T-helper 1 cell treated with Interleukin-12 subunit alpha and Interleukin-12 subunit beta and Interleukin-4 antibody, amounts not matched to agents 30 ng/mL and 1 ng/mL, for 36 hours (primary cell): ENCODE data around the gene LGALS12. TPM values are rescaled to one million over a fixed set of nuclear protein-coding genes. Genes with fewer than 3 reads are reported as not detected.

Experiments
- intact Hi-C: fragments of 100-400 bp; cut with micrococcal nuclease; formaldehyde crosslinking; loops from one replicate; pipeline ENCODE4 v1.15.1; 2024
- total RNA-seq: library from RNA; stranded (reverse); gene quantifications from 2 replicates; pipeline ENCODE4 v1.2.3, GENCODE V29; 2022

LGALS12 gene, protein sequence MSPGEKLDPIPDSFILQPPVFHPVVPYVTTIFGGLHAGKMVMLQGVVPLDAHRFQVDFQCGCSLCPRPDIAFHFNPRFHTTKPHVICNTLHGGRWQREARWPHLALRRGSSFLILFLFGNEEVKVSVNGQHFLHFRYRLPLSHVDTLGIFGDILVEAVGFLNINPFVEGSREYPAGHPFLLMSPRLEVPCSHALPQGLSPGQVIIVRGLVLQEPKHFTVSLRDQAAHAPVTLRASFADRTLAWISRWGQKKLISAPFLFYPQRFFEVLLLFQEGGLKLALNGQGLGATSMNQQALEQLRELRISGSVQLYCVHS
- total RNA-seq = 0.17 TPM in 1 of 2 replicates, not detected in the other

DNA sequence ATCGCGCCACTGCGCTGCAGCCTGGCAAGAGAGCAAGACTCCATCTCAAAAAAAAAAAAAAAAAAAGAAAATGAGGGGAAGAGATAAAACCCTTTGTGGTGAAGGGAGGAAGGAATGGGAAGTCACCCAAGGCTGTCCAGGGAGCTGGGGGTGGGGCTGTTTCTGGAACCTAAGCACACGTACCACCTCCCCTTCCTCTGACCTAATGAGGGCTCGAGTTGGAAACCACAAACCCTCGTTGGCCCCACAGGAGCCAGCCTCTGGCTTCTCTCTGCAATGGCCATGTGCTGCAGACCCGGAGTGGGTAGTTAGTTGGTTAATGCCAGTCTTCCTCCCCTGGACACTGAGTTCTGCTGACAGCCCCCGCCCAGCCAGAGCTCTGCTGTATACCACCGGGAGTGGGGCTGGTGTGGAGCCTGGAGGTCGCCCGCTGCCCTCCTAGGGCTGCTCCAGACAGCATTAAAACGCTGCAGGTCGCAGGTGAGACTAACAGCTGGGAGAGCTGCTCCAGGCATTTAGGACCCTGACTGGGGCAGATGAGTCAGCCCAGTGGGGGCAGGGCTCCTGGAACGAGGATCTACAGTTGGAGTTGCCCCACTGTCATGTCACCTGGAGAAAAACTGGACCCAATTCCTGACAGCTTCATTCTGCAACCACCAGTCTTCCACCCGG, at the start of gene LGALS12:
LGALS12 (plus strand) TSS at position 228 of the 672 bp plus-strand sequence; CDS start at position 603, 375 bp downstream.
- intact Hi-C loops = no loop called here

DNA sequence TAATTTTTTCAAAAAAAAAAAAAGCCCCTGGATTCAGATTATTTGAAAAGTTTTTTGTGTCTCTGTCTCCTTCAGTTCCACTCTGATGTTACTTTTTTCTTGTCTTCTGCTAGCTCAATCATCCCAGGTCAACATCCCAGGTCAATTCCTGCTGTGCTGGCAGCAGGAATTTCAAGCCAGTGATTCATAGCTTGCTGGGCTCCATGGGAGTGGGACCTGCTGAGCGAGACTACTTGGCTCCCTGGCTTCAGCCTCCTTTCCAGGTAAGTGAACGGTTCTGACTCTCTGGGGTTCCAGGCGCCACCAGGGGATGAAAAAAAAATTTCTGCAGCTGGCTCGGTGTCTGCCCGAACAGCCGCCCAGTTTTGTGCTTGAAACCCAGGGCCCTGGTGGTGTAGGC, 46.3 kb upstream of the LGALS12 start:
- intact Hi-C loops = no loop called here

DNA sequence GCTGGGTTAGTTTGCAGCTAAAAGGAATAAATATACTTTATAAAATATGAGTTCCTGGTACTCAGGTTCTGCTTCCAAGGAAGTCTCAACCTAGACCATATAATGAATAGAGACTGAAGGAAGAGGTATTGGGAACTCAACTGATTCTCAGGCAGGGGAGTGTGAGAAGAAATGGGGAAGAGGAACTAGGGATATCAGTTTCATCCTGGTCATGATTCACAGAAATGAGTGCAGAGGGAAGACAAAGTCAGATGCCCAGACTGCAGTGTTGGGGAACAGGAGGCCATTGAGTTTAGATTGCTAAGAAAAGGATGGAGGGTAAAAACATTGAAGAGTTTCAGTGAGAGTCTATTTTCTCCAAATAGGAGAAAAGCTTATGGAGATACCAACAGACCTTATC, 43.7 kb upstream of the LGALS12 start:
- intact Hi-C loops = no loop called here

DNA sequence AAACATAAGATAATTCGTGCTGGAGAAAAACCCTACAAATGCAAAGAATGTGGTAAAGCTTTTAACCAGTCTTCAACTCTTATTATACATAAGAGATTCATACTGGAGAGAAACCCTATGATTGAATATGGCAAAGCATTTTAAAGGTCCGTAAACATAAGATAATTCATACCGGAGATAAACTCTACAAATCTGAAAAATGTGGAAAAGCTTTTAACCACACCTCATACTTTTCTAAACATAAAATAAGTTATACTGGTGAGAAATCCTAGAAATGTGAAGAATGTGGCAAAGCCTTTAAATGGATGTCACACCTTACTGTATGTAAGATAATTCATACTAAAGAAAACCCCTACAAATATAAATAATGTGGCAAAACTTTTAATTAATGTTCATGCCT, 35.6 kb upstream of the LGALS12 start:
- intact Hi-C loops = no loop called here

DNA sequence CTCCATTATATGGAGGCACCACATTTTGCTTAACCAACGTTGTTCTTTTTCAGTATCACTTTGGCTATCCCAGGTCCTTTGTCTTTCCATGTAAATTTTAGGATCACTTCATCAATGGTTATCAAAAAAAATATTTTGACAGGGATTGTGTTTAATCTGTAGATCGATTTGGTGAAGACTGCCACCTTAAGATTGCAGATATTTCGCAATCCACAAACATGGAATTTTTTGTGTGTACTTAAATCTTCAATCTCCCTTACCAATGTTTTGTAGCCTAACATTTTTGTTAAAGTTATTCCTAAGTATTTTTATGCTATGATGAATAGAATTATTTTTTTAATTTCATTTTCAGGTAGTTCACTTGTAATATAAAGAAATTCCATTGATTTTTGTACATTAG, 33.5 kb upstream of the LGALS12 start:
- intact Hi-C loops = no loop called here

DNA sequence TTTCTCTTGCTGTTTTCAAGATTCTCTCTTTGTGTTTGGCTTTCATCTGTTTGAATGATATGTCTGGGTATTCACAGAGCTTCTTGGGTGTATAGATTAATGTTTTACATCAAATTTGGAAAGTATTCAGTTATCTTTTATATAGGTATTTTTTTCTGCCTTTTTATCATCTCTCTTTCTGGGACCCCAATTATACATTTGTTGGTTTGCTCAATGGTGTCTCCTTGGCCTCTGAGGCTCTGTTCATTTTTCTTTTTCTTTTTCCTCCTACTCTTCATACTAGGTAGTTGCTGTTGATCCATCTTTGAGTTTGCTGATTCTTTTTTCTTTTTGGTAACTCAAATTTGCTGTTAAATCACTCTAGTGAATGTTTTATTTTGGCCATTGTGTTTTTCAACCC, 29.3 kb upstream of the LGALS12 start:
- intact Hi-C loops = no loop called here

DNA sequence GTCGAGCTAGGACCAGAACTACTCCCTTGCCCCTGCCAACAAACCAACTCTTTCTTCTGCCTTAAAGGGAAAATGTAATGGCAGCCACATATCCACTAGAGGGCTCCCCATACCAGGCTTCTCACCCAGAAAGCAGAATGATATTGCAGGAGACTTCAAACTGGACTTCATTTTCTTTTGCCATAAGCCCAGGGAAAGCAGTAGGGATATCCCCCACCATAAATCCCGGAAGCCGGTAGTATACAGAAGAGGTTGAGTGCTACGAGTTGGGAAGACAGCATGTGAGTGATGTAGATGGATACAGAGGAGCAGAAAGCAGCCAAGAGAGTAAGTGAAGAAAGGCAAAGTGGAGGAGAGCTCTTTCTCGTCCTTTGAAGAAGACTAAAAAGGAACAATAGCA, 27.0 kb upstream of the LGALS12 start:
- intact Hi-C loops = loop anchor here (1.0 to 2.0 kb wide), 5 partner anchors 53 to 259 kb away; partner anchors contain the start of gene PLAAT4

DNA sequence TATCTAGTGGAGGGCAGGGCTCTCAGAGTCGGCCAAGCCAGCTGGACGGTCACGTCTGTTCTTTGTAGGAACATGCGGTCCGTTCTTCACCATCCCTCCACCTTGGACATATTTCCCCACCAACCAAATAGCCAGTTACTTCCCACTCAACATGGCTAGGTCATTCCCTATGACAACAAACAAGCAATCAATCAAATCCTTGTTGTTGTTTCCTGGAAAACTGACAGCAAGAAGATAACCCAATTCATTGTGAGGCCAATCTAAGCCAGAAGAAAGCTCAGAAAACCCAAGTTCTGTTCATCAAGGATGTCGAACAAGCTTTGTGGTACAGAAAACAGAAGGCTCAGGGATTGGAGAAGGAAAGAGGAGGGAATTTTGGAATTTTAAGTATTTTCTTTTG, 25.8 kb upstream of the LGALS12 start:
- intact Hi-C loops = no loop called here

DNA sequence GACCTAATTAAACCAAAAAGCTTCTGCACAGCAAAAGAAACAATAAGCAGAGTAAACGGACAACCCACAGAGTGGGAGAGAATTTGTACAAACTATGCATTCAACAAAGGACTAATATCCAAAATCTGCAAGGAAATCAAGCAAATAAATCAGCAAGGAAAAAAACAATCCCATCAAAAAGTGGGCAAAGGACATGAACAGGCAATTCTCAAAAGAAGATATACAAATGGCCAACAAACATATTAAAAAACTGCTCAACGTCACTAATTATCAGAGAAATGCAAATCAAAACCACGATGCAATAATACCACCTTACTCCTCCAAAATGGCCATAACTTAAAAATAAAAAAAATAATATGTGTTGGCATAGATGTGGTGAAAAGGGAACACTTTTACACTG, 20.1 kb upstream of the LGALS12 start:
- intact Hi-C loops = no loop called here

DNA sequence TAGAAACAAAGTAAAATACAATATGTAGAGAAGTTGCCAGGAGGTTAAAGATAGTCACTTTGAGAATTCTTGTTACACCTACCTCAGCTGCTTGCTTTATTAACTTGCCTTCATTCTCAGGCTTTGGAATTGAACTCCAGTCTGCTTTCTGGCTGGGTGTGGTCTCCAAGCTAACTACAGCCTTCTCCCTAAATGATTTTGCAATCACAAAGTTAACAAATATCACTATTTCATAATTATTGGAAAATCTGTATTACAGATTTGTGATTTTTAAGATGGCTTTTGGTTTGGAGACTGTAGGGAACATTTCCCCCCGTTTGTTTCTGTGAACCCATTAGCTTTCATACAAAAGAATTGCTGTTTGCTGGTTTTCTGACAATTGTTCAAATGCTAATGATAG, 17.1 kb upstream of the LGALS12 start:
- intact Hi-C loops = no loop called here

DNA sequence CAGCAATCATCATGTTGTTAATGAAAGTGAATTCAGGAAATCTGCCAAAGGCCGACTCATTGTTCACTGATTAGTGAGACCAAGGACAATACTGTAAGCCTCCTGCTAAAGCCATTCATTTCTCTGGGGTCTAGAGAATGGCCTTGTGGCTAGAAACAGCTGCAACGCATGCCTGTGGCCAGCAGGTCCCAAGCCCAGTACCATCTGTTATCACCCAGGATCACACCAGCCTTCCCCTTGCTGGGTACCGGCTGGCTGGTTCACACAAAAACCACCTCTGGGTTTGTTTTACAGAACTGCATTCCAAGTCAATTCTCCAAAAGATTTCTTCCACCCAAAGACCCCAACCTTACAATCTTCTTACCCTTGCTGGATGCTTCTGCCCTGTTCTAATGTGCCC, 16.0 kb upstream of the LGALS12 start:
- intact Hi-C loops = no loop called here

DNA sequence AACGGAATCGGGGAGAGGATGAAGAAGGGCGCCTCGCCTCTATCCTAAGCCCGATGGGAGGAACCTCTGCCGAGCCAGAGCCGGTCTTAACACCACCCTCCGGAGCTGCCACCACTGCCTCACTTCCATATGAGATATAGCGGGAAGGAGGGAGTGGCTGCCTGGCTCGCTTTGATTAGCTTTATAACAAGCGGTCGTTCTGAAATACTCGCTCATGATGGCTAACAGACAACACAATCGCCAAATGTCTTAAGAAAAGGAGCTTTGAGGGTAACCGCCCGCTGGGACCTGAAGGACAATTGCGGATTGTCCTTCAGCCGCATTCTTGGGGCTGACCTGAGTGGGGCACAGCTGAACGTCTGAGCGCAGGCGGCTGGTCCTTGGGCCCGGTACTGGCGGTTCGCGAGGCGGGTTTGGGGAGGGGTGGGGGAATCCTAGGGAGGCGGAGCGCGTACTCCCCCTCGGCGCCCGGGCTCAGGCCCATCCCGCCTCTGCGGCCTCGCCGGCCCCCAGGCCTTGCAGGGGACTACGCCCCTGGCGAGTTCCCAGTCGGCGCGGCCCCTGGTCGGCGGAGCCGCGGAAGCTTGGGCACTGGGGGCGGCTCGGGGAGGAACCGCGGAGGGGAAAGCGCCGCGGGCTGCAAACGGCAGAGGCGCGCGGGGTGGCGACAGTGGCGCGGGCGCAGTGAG, 15.2 kb upstream of the LGALS12 start, which contains the start of gene PLAAT5:
PLAAT5 (minus strand) TSS at position 617 of the 689 bp plus-strand sequence; CDS start at position 484, 133 bp downstream.
- intact Hi-C loops = no loop called here

DNA sequence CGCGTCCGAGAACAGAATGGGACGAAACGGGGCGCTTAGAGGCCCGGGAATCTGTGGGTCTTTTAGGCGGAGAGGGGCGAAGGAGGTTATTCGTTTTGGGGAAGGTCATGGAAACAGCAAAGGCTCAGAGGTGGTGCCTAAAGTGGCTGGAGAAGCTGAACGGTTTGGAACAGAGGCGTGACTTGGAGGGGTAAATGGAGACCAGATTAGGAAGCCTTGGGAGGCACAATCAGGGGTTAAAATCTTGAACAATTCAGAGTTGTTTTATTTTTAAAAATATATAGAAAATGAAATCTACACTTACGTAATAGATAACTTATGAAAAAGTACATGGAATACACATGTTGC, 14.7 kb upstream of the LGALS12 start:
- intact Hi-C loops = no loop called here

DNA sequence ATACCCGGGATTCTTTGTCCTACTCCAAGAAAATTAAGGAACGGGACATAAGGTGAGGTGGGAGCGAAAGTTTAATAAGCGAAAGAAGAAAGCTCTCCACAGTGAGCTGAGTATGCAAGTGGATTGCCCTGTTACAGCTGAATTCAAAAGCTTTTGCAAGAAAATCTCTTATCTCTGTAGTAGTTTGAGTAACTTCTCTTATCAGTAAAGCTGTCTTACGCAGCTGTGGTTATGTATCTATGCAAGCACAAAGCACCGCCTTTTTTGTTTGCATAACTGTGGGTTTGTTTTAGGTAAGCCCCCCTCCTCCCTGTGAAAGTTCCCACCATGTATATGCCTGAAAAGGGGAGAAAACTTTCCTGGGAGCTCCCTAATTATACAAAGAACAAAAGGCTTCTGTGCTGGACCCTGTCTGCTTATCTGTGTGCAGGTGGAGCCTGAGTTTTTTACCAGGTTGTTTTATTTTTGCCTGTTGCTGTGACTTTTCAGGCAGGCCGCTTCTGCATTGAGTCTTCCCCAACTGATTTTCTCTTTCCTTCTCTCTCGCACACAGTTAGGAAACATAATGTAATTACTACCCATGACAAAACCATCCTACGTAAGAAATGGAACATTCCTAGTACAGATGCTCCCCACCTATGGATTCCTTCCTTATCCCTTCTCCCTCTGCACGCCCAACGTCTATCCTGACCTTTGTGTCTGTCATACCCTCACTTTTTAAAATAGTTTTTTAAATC, 14.1 kb upstream of the LGALS12 start:
- intact Hi-C loops = no loop called here

DNA sequence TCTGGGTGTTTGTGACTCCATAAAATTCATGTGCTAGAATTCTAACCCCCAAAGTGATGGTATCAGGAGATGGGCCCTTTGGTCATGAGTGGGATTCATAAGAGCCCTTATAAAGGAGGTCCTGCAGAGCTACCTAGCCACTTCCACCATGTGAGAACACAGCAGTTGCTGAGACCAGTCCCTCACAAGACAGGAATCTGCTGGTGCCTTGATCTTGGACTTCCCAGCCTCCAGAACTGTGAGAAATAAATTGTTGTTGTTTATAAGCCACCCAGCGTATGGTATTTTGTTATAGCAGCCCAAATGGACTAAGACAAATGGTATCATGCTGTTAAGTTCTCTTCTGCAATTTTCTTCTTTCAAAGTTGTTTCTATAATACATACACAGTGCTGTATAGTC, 13.4 kb upstream of the LGALS12 start:
- intact Hi-C loops = no loop called here

DNA sequence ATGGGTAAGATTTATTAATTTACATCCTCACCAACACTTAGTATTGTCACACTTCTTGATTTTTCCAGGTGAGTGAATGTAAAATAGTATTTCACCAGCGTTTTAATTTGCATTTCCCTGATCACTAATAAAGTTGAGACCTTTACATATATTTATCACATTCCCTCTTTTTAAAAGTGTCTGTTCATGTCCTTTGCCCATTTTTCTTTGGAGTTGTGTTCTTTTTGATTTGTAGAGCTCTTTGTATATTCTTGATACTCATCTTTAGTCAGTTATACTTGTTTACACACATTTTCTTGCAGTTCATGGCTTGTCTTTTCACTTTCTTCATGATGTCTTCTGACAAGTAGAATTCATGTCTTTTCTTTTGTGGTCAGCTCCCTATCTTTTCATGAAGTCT, 12.8 kb upstream of the LGALS12 start:
- intact Hi-C loops = no loop called here

DNA sequence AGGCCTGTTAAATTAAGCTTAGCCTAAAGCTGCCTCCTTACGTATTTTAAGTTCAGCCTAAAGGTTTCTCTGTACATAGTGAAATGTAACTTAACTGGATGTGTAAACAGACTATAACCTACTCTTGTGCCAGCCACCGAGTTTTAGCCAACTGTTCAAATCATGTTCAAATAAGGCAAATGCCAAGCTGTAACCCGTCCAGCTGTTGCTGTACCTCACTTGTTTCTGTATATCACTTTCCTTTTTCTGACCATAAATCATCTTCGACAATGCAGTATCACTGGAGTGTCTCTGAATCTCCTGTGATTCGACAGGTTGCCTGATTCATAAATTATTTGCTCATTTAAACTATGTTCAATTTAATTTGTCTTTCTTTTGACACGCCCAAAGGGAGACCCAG, 10.9 kb upstream of the LGALS12 start:
- intact Hi-C loops = no loop called here

DNA sequence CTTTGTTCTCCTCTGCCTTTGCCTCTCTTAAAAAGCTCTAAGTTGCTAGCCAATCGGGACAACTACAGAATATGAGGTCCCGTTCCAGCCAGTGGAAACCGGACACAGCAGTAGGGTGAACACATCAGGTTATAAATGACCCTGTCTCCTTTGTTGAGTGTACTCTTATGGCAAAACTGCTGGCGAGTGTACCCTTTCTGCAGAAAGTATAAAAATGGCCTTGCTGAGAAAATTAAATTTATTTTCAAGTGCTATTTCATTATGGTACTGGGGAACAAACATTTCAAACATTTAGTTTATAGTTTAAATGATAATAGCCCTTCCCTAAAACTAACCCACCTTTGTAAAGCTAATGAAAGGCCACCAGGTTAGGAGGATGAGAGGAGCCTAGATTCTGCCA, 6.0 kb upstream of the LGALS12 start:
- intact Hi-C loops = no loop called here

DNA sequence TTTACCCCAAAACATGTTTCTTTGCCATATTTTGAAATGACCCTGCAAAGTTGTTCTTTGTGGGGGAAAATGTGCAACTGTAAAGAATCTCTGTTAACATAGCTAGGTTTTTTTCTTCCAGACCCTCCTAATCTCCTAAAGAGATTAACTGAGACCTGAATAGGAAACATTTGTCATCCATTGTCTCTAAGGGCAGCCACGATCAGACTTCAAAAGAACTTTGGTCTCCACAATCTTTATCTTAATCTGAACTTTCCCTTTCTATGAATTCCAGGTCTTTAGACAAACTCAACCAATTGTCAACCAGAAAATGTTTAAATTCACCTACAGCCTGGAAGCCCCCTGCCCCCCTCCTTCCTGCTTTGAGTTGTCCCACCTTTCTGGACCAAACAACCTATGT, 4.6 kb upstream of the LGALS12 start:
- intact Hi-C loops = no loop called here

DNA sequence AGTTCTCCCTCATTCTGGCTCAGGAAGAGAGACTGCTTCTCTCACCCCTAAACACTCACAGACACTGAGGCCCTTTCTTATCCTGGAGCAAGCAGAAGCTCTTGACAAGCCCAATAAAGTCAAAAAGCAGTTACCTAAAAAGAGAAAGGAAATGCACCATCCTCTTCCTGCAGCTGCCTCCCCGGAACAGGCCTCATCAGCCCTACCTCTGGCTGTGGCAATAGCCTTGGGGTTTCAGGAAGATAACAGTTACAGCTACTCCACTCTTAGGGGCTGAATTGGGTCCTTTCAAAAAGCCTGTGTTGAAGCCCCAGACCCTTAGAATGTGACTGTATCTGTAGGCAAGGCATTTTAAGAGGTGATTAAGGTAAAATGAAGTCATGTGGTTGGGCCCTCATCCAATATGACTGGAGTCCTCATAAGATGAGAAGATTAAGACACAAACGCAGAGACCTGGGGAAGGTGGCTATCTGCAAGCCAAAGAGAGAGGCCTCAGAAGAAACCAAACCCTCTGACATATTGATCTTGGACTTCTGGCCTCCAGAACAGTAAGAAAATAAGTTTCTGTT, 3.5 kb upstream of the LGALS12 start:
- intact Hi-C loops = no loop called here

DNA sequence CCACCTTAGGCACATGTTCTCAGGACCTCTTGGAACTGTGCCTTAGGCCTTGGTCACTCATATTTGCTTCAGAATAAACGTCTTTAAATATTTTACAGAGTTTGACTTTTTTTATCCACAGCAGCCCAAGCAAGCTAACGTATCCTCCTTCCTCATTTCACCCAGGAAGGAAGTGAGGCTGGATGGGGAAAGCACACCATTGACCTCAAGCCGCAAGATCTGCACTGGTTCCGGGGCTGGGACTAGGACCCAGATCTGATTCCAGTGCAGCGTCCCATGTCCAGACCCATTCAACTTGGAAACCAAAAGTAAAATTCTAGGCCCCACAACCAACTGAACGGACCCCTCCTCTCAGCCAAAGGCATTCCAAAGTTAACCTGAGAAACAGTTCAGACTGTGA, 2.4 kb upstream of the LGALS12 start:
- intact Hi-C loops = no loop called here
